ENCODE measurements around the gene CCDC93.

The CCDC93 gene

GRCh38 chr2:117984208-117984607 lies 29.7 kb downstream of the CCDC93 start:
- DNase-seq = no peak

- DNase-seq = no peak
Measured at GRCh38 chr2:117983040-117983439, 30.8 kb downstream of the CCDC93 start.

GRCh38 chr2:117982376-117983033 lies 31.4 kb downstream of the CCDC93 start:
- DNase-seq = no peak

- DNase-seq = no peak
Measured at GRCh38 chr2:117981810-117982209, 32.1 kb downstream of the CCDC93 start.

GRCh38 chr2:117980783-117981676 lies 32.8 kb downstream of the CCDC93 start:
- DNase-seq = no peak

GRCh38 chr2:117979911-117980701 lies 33.8 kb downstream of the CCDC93 start:
- no peak for DNase-seq

GRCh38 chr2:117977696-117978095 lies 36.2 kb downstream of the CCDC93 start:
- DNase-seq = no peak

- no peak for DNase-seq
Measured at GRCh38 chr2:117976581-117976980, 37.3 kb downstream of the CCDC93 start.

- DNase-seq = no peak
Measured at GRCh38 chr2:117973498-117974082, 40.3 kb downstream of the CCDC93 start.

- no peak for DNase-seq
Measured at GRCh38 chr2:117972476-117973123, 41.3 kb downstream of the CCDC93 start.

- DNase-seq = no peak
Measured at GRCh38 chr2:117968722-117969121, 45.1 kb downstream of the CCDC93 start.

- no peak for DNase-seq
Measured at GRCh38 chr2:117967977-117968718, 45.7 kb downstream of the CCDC93 start.

GRCh38 chr2:117963446-117963845 lies 50.4 kb downstream of the CCDC93 start:
- DNase-seq = no peak

GRCh38 chr2:117961201-117961600 lies 52.7 kb downstream of the CCDC93 start:
- DNase-seq = no peak

- no peak for DNase-seq
Measured at GRCh38 chr2:117960231-117960630, 53.6 kb downstream of the CCDC93 start.

- no peak for DNase-seq
Measured at GRCh38 chr2:117958186-117958585, 55.7 kb downstream of the CCDC93 start.

GRCh38 chr2:117957616-117958015 lies 56.3 kb downstream of the CCDC93 start:
- no peak for DNase-seq

GRCh38 chr2:117956036-117956796 lies 57.7 kb downstream of the CCDC93 start:
- no peak for DNase-seq

- no peak for DNase-seq
Measured at GRCh38 chr2:117953231-117953630, 60.6 kb downstream of the CCDC93 start.

- DNase-seq = no peak
Measured at GRCh38 chr2:117952701-117953100, 61.2 kb downstream of the CCDC93 start.

GRCh38 chr2:117952228-117952627 lies 61.6 kb downstream of the CCDC93 start:
- DNase-seq = no peak

All from central memory CD4-positive, alpha-beta T cell (primary cell).